Kidney (tissue), 14 donors: ENCODE data around the gene IL23R. TPM values are rescaled to one million over a fixed set of nuclear protein-coding genes. Genes with fewer than 3 reads are reported as not detected.

ENCODE experiments used
- DNase-seq, 5 donors: peaks; one replicate each; pipeline ENCODE4 v3.0.0-alpha.2; 2013 to 2020
- FAIRE-seq: peaks from 2 replicates; lab custom pipeline; 2012; peaks lifted over from hg19 to GRCh38; lab: Jason Lieb, UNC
- H3K27ac ChIP-seq, 2 donors: one replicate each; pipeline ENCODE4 v1.7.0; 2013; ENCODE audit warnings: low read depth in 2 of 2, low read length in 2 of 2, inconsistent platforms in 1 of 2
- H3K27me3 ChIP-seq: one replicate; pipeline ENCODE4 v1.7.1; 2013; ENCODE audit warnings: low read length, inconsistent platforms; ENCODE audit not compliant: control insufficient read depth, insufficient read depth
- H3K36me3 ChIP-seq, 3 donors: one replicate each; pipeline versions ENCODE4 v1.7.0 to v1.7.1; 2013; ENCODE audit warnings: low read length in 3 of 3, control low read depth in 1 of 3, inconsistent platforms in 1 of 3; ENCODE audit not compliant: insufficient read depth in 3 of 3, control insufficient read depth in 2 of 3
- H3K4me1 ChIP-seq, 3 donors: one replicate each; pipeline versions ENCODE4 v1.7.0 to v1.7.1; 2013; ENCODE audit warnings: low read length in 3 of 3, inconsistent platforms in 1 of 3, low read depth in 1 of 3; ENCODE audit not compliant: control insufficient read depth in 2 of 3, insufficient read depth in 2 of 3
- H3K4me3 ChIP-seq, 3 donors: one replicate each; pipeline versions ENCODE4 v1.7.0 to v1.8.1; 2013; ENCODE audit warnings: low read length in 3 of 3, control low read depth in 1 of 3, inconsistent platforms in 1 of 3
- H3K9ac ChIP-seq, 3 donors: one replicate each; pipeline versions ENCODE4 v1.7.0 to v1.7.1; 2013; ENCODE audit warnings: low read length in 3 of 3, control low read depth in 1 of 3, inconsistent platforms in 1 of 3
- H3K9me3 ChIP-seq, 3 donors: one replicate each; pipeline versions ENCODE4 v1.7.0 to v1.7.1; 2013; ENCODE audit warnings: low read length in 3 of 3, control low read depth in 1 of 3, inconsistent platforms in 1 of 3; ENCODE audit not compliant: control insufficient read depth in 2 of 3, insufficient read depth in 1 of 3
- CTCF ChIP-seq: IDR thresholded peaks from 3 replicates; pipeline ENCODE4 v1.5.1; 2012; ENCODE audit warnings: mild to moderate bottlenecking, moderate library complexity, borderline replicate concordance; ENCODE audit not compliant: insufficient read depth; ENCODE audit errors: extremely low read depth
- intact Hi-C: fragments of 100-400 bp; cut with DNase I; formaldehyde crosslinking; loops from one replicate; pipeline ENCODE4 v1.11.1; 2022
- polyA plus RNA-seq: library from polyadenylated mRNA; stranded (reverse); fragments of 350-450 nt; fragmentation: Illumina TruSeq; extraction: RNeasy Lipid Tissue Mini Kit (QIAGEN cat#74804); gene quantifications from one replicate; pipeline ENCODE4 v1.2.3, GENCODE V29; 2014; ENCODE audit warnings: low read depth, low replicate concordance; ENCODE audit not compliant: insufficient read depth
- total RNA-seq: library from RNA; stranded (reverse); fragmentation: NEBNext Ultra II Directional; extraction: Animal tissue kit (Norgen Biotek cat#: 25700); gene quantifications from one replicate; pipeline ENCODE4 v1.2.1, GENCODE V29; 2021
- donor health status: control.
- donor health status: control.
- donor health status: control.
- donor health status: control.
- donor health status: control.
- donor health status: DM: yes; HTN: yes; CAD: no.
- donor health status: Normal renal cell carcinoma (clear cell type).

Gene IL23R
- total and polyA plus RNA-seq, 2 donors from 2014 or later, result 0.19 TPM; not detected in 1

- no peaks in the 10 kb centered on the region for H3K9me3 ChIP-seq
- H3K4me1 ChIP-seq, result peaks cover 0 to 2% (median 0%) of the 10 kb centered on the region in 3 donors
- no peak overlapping the region for H3K9ac ChIP-seq
- H3K36me3 ChIP-seq, result no peaks in the 10 kb centered on the region
- peak in 1 of 5 donors; percentile 14 for DNase-seq
- FAIRE-seq, result no peak
- no peak overlapping the region for H3K27ac ChIP-seq
- H3K4me3 ChIP-seq, result no peak overlapping the region
- no peaks in the 10 kb centered on the region for H3K27me3 ChIP-seq
- TF ChIP-seq CTCF, result no peak
- intact Hi-C loops, result no loop called here
These were observed 114.4 kb downstream of the IL23R start for GRCh38 chr1:67280696-67281095.

- no peaks in the 10 kb centered on the region for H3K36me3 ChIP-seq
- H3K27ac ChIP-seq, result no peak overlapping the region
- intact Hi-C loops, result no loop called here
- H3K4me1 ChIP-seq, result peaks cover 0 to 2% (median 0%) of the 10 kb centered on the region in 3 donors
- H3K9ac ChIP-seq, result no peak overlapping the region
- DNase-seq (peak in 2 of 5 donors; percentile 33 to 51), FAIRE-seq (no peak)
- TF ChIP-seq CTCF, result no peak
- no peak overlapping the region for H3K4me3 ChIP-seq
- H3K9me3 ChIP-seq, result no peaks in the 10 kb centered on the region
- no peaks in the 10 kb centered on the region for H3K27me3 ChIP-seq
These were observed 115.0 kb downstream of the IL23R start for GRCh38 chr1:67281244-67281643.

GRCh38 chr1:67285780-67286488 lies 119.7 kb downstream of the IL23R start:
- no peak for TF ChIP-seq CTCF
- no peak overlapping the region for H3K27ac ChIP-seq
- H3K9me3 ChIP-seq, result no peaks in the 10 kb centered on the region
- H3K4me3 ChIP-seq, result no peak overlapping the region
- peaks cover 0 to 1% (median 0%) of the 10 kb centered on the region in 3 donors for H3K4me1 ChIP-seq
- no peak overlapping the region for H3K9ac ChIP-seq
- DNase-seq, result no peak
- H3K36me3 ChIP-seq, result no peaks in the 10 kb centered on the region
- intact Hi-C loops, result no loop called here
- H3K27me3 ChIP-seq, result no peaks in the 10 kb centered on the region
- FAIRE-seq, result no peak

GRCh38 chr1:67290236-67290635 lies 124.0 kb downstream of the IL23R start:
- Histone ChIP-seq H3K9me3 (peaks cover 0 to 5% (median 0%) of the 10 kb centered on the region in 3 donors), H3K27me3 (no peaks in the 10 kb centered on the region), H3K9ac (no peak overlapping the region), H3K27ac (no peak overlapping the region), H3K4me3 (no peak overlapping the region), H3K4me1 (no peaks in the 10 kb centered on the region), H3K36me3 (no peaks in the 10 kb centered on the region)
- FAIRE-seq (no peak), DNase-seq (no peak)
- TF ChIP-seq CTCF, result no peak
- intact Hi-C loops, result no loop called here
